BLaER1 (cell line): ENCODE measurements around the gene SMTNL1.
A peak's percentile ranks its signal among the peaks of the same experiment; 100 is the strongest.

Experiments
- H3K27ac ChIP-seq: shearing (Covaris generic); formaldehyde crosslinking; 2 replicates; pipeline ENCODE4 v1.8.1; 2022
- H3K27me3 ChIP-seq: shearing (Covaris generic); formaldehyde crosslinking; 2 replicates; pipeline ENCODE4 v1.8.1; 2022
- H3K36me3 ChIP-seq: shearing (Covaris generic); formaldehyde crosslinking; 2 replicates; pipeline ENCODE4 v1.8.1; 2022
- H3K4me1 ChIP-seq: shearing (Covaris generic); formaldehyde crosslinking; 2 replicates; pipeline ENCODE4 v1.8.1; 2022
- H3K4me2 ChIP-seq: shearing (Covaris generic); formaldehyde crosslinking; 2 replicates; pipeline ENCODE4 v1.8.1; 2022
- H3K4me3 ChIP-seq: shearing (Covaris generic); formaldehyde crosslinking; 2 replicates; pipeline ENCODE4 v1.8.1; 2022
- H3K9ac ChIP-seq: shearing (Covaris generic); formaldehyde crosslinking; 2 replicates; pipeline ENCODE4 v1.8.1; 2022
- H3K9me3 ChIP-seq: shearing (Covaris generic); formaldehyde crosslinking; 2 replicates; pipeline ENCODE4 v1.8.1; 2022
- H4K20me1 ChIP-seq: shearing (Covaris generic); formaldehyde crosslinking; 2 replicates; pipeline ENCODE4 v1.8.1; 2022
- Cebpa-rat ChIP-seq: shearing (Covaris generic); IDR thresholded peaks from 2 replicates; pipeline ENCODE4 v1.8.1; 2022

SMTNL1 gene

GRCh38 chr11:57504511-57504910, 32.9 kb upstream of the SMTNL1 start:
- TF ChIP-seq Cebpa-rat = no peak

GRCh38 chr11:57506522-57506921, 30.9 kb upstream of the SMTNL1 start:
- Histone ChIP-seq H3K36me3 (peaks cover 84% of the 10 kb centered on the region), H4K20me1 (peaks cover 63% of the 10 kb centered on the region), H3K4me1 (peaks cover 13% of the 10 kb centered on the region), H3K9ac (no peak overlapping the region), H3K27me3 (no peaks in the 10 kb centered on the region), H3K9me3 (no peaks in the 10 kb centered on the region), H3K4me2 (no peak overlapping the region), H3K27ac (no peak overlapping the region), H3K4me3 (no peak overlapping the region)
- TF ChIP-seq Cebpa-rat = no peak

More at GRCh38 chr11:57504511-57504910, 32.9 kb upstream of the SMTNL1 start:
- H3K4me2 ChIP-seq = no peak overlapping the region
- H4K20me1 ChIP-seq = peaks cover 79% of the 10 kb centered on the region
- peaks cover 93% of the 10 kb centered on the region for H3K36me3 ChIP-seq
- H3K4me1 ChIP-seq = peaks cover 24% of the 10 kb centered on the region
- H3K27ac ChIP-seq = no peak overlapping the region
- no peaks in the 10 kb centered on the region for H3K27me3 ChIP-seq
- no peak overlapping the region for H3K9ac ChIP-seq
- no peak overlapping the region for H3K4me3 ChIP-seq
- no peaks in the 10 kb centered on the region for H3K9me3 ChIP-seq

- H3K4me3 ChIP-seq = no peak overlapping the region
- H3K4me1 ChIP-seq = peaks cover 34% of the 10 kb centered on the region
- H4K20me1 ChIP-seq = peaks cover 63% of the 10 kb centered on the region; the same call in 1 of the 2 replicates
- no peak for TF ChIP-seq Cebpa-rat
- H3K27ac ChIP-seq = no peak overlapping the region
- no peak overlapping the region for H3K4me2 ChIP-seq
- no peaks in the 10 kb centered on the region for H3K9me3 ChIP-seq
- H3K36me3 ChIP-seq = peaks cover 77% of the 10 kb centered on the region
- no peak overlapping the region for H3K9ac ChIP-seq
- no peaks in the 10 kb centered on the region for H3K27me3 ChIP-seq
These were observed 28.8 kb upstream of the SMTNL1 start for GRCh38 chr11:57508341-57509170.

- Histone ChIP-seq H3K4me3 (no peak overlapping the region), H3K27ac (no peak overlapping the region), H3K4me2 (peak overlapping the region; percentile 97; the same call in 1 of the 2 replicates), H3K27me3 (no peaks in the 10 kb centered on the region), H3K36me3 (peaks cover 46% of the 10 kb centered on the region), H3K9ac (no peak overlapping the region), H3K4me1 (peaks cover 50% of the 10 kb centered on the region), H3K9me3 (no peaks in the 10 kb centered on the region), H4K20me1 (peaks cover 32% of the 10 kb centered on the region; the same call in 1 of the 2 replicates)
- TF ChIP-seq Cebpa-rat = no peak
These were observed 25.5 kb upstream of the SMTNL1 start for GRCh38 chr11:57511741-57512430.

- peak overlapping the region; percentile 97 for H3K4me2 ChIP-seq
- H3K27ac ChIP-seq = 0 out of 2 replicates have a peak overlapping the region, but pooled peaks have one; percentile 88
- H3K27me3 ChIP-seq = no peaks in the 10 kb centered on the region
- H4K20me1 ChIP-seq = peaks cover 25% of the 10 kb centered on the region; the same call in 1 of the 2 replicates
- H3K9ac ChIP-seq = peak overlapping the region; percentile 91; the same call in 1 of the 2 replicates
- TF ChIP-seq Cebpa-rat = no peak
- H3K9me3 ChIP-seq = no peaks in the 10 kb centered on the region
- peaks cover 36% of the 10 kb centered on the region; the same call in 1 of the 2 replicates for H3K36me3 ChIP-seq
- peak overlapping the region; percentile 88; the same call in 1 of the 2 replicates for H3K4me3 ChIP-seq
- peaks cover 50% of the 10 kb centered on the region for H3K4me1 ChIP-seq
These were observed 24.5 kb upstream of the SMTNL1 start for GRCh38 chr11:57512646-57513451.

- H3K9ac ChIP-seq = peak overlapping the region; percentile 91
- peak overlapping the region; percentile 97 for H3K4me2 ChIP-seq
These were observed 24.0 kb upstream of the SMTNL1 start for GRCh38 chr11:57513452-57513795.

GRCh38 chr11:57513911-57514537, 23.4 kb upstream of the SMTNL1 start:
- Histone ChIP-seq H3K27me3 (no peaks in the 10 kb centered on the region), H4K20me1 (peaks cover 25% of the 10 kb centered on the region; the same call in 1 of the 2 replicates), H3K4me2 (peak overlapping the region; percentile 97), H3K4me3 (peak overlapping the region; percentile 88), H3K4me1 (peaks cover 41% of the 10 kb centered on the region), H3K9ac (peak overlapping the region; percentile 91), H3K36me3 (peaks cover 24% of the 10 kb centered on the region; the same call in 1 of the 2 replicates), H3K27ac (peak overlapping the region; percentile 88), H3K9me3 (no peaks in the 10 kb centered on the region)
- TF ChIP-seq Cebpa-rat = no peak

More at GRCh38 chr11:57513452-57513795, 24.0 kb upstream of the SMTNL1 start:
- H3K4me3 ChIP-seq = peak overlapping the region; percentile 88
- H3K36me3 ChIP-seq = peaks cover 30% of the 10 kb centered on the region; the same call in 1 of the 2 replicates
- peaks cover 47% of the 10 kb centered on the region for H3K4me1 ChIP-seq
- TF ChIP-seq Cebpa-rat = no peak
- H3K27me3 ChIP-seq = no peaks in the 10 kb centered on the region
- no peaks in the 10 kb centered on the region for H3K9me3 ChIP-seq
- peaks cover 25% of the 10 kb centered on the region; the same call in 1 of the 2 replicates for H4K20me1 ChIP-seq
- H3K27ac ChIP-seq = peak overlapping the region; percentile 88; the same call in 1 of the 2 replicates

GRCh38 chr11:57514538-57515331, 22.7 kb upstream of the SMTNL1 start:
- no peaks in the 10 kb centered on the region for H3K27me3 ChIP-seq
- H3K4me1 ChIP-seq = peaks cover 39% of the 10 kb centered on the region
- H3K36me3 ChIP-seq = peaks cover 23% of the 10 kb centered on the region; the same call in 1 of the 2 replicates
- peak overlapping the region; percentile 97 for H3K4me2 ChIP-seq
- H4K20me1 ChIP-seq = peaks cover 25% of the 10 kb centered on the region; the same call in 1 of the 2 replicates
- TF ChIP-seq Cebpa-rat = no peak
- H3K27ac ChIP-seq = peak overlapping the region; percentile 88
- no peaks in the 10 kb centered on the region for H3K9me3 ChIP-seq
- H3K4me3 ChIP-seq = peak overlapping the region; percentile 88
- peak overlapping the region; percentile 91 for H3K9ac ChIP-seq
